HG02973 (cell line): ENCODE measurements around the gene KRTAP20-3.

Experiments used
- ATAC-seq: cut with Tn5 transposase; IDR thresholded peaks from one replicate; pipeline ENCODE4 v1.9.1; 2021; ENCODE audit warnings: moderate library complexity; ENCODE audit not compliant: unreplicated experiment

The KRTAP20-3 gene

DNA sequence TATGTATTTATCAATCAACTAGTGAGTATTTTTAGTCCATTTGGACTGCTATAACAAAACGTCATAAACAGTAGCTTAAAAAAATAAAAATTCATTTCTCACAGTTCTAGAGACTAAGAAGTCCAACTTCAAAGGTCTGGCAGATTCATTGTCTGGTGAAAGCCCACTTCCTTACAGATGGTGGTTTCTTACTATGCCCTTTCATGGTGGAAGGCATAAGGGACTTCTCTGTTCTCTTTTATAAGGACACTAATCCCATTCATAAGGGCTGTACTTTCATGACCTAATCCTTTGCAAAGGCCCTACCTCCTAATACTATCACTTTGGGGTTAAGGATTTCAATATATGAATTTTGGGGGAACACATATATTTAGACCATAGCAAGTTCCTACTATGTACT lies 37.9 kb downstream of the KRTAP20-3 start:
- no peak for ATAC-seq

DNA sequence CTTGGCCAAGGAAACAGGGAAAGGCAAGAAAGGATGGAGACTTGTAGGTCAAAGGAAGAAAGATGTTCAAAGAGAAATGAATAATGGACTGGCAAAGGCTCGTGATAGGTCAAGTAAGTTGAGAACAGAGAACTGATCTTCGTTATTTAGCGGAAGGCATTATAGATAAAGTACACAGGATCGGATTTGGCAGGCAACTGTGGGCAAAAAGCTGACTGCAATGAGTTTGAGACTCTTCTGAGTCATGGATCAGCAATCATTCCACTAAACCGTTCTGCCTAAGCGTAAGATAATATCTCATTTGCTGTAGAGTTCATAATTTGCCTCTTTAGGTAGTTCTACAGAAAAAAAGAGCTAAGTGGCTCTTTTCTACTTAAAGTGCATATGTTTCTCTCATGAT lies 41.8 kb downstream of the KRTAP20-3 start:
- no peak for ATAC-seq

DNA sequence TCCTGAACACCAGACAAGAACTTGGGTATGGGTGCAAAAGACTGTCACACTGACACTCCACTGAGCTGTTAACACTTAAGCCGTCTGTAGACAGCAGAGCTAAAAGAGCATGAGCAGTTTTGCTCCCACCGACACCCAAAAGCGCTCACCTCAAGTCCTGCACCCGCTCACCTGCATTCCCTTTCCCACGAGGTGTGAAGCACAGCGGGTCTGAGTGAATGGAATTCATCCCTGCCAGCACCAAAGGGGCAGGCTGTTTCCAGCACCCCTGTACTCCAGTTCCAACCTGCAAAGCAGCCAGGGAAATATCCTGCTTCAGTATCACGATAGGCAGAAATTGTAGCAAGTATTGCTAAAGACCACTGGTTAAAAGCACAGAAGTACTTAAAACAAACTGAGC lies 47.2 kb downstream of the KRTAP20-3 start:
- no peak for ATAC-seq
